Putamen (tissue), 1 donor: Measurements from ENCODE around the gene CRIP1.
A peak's percentile ranks its signal among the peaks of the same experiment; 100 is the strongest.

ENCODE experiments used
- DNase-seq: peaks from one replicate; pipeline ENCODE4 v3.0.0-alpha.2; 2016; ENCODE audit warnings: low spot score

Gene CRIP1

GRCh38 chr14:105505101-105505500, 18.4 kb downstream of the CRIP1 start:
- DNase-seq: no peak

GRCh38 chr14:105507247-105507646, 20.6 kb downstream of the CRIP1 start:
- no peak for DNase-seq

DNA sequence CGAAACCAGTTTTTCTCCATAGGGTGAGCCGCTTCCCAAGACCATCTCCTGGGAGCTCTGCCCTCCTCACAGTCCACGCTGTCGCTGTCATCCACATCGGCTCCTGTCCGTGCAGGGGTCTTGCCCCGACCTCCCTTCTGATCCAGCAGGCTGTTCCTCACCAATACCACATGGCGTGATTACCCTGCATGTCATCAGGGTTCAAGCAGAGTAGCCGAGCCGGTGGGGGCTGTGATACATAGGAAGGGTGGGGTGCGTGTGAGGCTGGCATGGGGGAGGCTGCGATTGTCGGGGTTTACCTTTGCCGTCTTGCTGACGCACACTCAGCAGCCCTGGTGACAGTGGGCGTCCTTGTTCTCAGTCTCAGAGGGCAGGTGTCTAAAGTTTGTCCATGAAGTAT, 21.4 kb downstream of the CRIP1 start:
- no peak for DNase-seq

GRCh38 chr14:105508601-105509000, 21.9 kb downstream of the CRIP1 start:
- no peak for DNase-seq

- DNase-seq: no peak
Measured at GRCh38 chr14:105517096-105517495, 30.4 kb downstream of the CRIP1 start.

DNA sequence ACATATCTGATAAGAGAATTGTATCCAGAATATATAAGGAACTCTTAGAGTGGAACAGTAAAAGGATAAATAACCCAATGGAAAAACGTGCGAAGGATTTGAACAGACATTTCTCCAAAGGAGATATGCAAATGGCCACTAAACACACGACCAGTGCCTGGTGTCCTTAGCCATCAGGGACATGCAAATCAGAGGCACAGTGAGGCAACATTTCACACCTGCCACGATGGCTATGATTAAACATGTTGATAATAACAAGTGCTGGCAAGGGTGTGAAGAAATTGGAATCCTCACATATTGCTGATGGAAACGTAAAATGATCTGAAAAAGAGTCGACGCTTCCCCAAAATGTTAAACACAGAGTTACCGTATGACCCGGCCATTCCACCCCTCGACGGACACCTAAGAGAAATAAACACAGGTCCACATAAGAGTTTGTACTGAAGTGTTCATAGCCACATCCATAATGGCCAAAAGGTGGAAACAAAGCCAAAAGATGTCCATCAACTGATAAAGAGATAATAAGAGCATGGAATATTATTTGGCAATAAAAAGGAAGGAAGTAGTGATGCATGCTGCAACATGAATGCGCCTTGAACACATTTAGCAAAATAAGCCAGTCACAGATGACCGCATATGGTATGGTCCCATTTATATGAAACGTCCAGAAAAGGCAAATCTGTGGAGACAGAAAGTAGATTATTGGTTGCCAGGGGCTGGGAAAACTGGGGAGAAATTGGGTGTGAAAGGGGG, 33.4 kb downstream of the CRIP1 start:
- no peak for DNase-seq

GRCh38 chr14:105525326-105525725, 38.6 kb downstream of the CRIP1 start:
- no peak for DNase-seq

- no peak for DNase-seq
Measured at GRCh38 chr14:105525861-105526775, 39.4 kb downstream of the CRIP1 start, which contains the start of gene TMEM121. TMEM121 (plus strand) TSS chr14:105526583; CDS start chr14:105528835, 2,252 bp downstream.

DNA sequence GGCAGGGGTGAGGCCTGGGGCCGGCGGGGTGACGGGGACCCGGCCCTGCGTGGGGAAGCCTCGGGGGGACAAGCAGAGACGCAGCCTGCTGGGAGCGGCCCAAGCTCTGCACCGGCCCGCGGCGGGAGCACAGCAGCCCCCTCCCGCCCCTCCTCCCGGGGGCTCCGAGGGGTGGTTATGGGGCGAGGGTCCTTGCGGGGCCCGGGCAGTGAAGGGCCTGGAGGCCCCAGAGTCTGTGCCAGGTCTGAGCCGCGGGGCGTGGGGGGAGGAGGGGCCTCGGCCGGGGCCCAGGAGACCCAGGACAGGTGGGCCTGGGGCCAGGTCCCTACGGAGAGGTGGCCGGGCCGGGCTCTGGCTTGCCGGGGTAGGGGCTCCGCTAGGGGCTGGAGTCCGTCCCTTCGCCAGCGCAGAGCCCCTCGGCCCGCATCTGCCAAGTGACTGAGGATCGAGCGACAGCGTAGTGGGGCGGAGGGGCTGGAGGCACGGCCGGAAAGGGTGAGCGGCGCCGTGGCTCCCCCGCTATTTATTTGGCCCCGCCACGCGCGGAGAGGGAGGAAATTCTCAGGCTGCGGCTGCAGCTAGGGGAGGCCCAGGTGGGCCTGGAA, 40.2 kb downstream of the CRIP1 start:
- DNase-seq: no peak

DNA sequence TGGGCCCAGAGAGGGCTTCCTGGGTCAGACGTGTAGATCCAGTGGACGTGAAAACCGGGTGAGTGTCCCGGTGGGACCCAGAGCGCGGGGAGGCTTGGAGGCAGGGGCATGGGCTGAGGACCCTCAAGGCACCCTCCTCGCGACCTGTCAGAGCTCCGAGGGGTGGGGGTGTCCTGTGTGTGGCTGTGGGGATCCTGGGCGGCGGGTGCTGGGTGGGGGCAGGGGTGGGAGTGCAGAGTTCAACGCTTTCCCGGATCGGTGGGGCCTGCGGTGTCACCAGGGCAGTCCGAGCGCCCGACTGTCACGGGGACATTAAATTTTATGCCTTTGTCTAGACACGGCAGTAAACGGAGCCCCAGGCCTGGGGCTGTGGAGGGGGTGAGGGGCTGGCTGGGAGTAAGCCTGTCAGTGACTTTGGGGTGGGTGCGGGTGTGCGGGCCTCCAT, 40.7 kb downstream of the CRIP1 start:
- DNase-seq: no peak

DNA sequence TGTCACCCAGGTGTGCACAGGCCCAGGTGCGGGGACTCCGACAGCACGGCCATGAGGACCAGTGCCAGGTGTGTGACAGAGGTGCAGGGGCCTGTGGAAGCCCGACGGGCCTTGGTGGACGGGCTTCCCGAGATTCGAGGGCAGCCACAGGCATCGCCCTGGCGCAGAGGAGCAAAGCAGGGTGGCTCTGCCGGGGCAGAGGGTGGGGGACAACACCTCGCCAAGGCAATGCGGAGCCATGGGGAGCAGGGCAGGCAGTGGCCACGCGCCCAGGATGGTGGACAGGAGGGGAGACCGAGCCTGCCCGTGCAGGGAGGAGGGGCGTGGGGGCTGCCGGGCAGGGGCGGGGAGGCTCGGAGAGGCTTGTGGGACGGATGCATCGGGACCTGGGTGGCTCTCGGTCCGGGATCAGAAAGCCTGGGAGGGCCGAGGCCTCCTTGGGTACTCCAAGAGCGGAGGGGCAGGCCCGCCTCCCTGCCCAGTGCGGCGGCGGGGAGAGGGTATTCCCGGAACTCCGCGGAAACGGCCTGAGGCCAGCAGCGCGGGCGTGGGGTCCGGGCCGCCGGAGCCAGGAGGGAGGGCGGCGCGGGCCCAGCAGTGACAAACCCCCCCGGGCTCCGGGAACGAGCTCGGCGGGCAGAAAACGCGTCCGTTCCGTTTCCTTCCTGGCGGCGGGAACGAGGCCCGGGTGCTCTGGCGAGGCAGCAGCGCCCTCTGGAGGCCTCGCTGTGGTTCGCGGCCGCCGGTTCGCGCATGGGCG, 41.3 kb downstream of the CRIP1 start:
- peak; percentile 80 for DNase-seq

DNA sequence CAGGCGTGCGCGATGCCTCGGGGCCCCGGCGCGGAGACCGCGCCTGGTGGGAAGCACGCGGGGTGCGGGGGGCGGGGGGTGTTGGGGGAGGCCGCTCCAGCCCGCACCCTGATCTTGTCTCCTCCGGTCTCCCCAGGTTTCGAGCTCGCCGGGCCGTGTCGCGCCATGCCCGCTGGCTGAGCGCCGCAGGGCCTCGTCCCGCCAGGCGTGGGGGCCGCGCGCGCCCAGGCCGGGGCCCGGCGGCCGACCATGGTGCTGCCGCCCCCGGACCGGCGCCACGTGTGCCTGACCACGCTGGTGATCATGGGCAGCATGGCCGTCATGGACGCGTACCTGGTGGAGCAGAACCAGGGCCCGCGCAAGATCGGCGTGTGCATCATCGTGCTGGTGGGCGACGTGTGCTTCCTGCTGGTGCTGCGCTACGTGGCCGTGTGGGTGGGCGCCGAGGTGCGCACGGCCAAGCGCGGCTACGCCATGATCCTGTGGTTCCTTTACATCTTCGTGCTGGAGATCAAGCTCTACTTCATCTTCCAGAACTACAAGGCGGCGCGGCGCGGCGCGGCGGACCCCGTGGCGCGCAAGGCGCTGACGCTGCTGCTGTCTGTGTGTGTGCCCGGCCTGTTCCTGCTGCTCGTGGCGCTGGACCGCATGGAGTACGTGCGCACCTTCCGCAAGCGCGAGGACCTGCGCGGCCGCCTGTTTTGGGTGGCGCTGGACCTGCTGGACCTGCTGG, 42.1 kb downstream of the CRIP1 start:
- no peak for DNase-seq

GRCh38 chr14:105529319-105529568, 42.6 kb downstream of the CRIP1 start:
- DNase-seq: no peak

DNA sequence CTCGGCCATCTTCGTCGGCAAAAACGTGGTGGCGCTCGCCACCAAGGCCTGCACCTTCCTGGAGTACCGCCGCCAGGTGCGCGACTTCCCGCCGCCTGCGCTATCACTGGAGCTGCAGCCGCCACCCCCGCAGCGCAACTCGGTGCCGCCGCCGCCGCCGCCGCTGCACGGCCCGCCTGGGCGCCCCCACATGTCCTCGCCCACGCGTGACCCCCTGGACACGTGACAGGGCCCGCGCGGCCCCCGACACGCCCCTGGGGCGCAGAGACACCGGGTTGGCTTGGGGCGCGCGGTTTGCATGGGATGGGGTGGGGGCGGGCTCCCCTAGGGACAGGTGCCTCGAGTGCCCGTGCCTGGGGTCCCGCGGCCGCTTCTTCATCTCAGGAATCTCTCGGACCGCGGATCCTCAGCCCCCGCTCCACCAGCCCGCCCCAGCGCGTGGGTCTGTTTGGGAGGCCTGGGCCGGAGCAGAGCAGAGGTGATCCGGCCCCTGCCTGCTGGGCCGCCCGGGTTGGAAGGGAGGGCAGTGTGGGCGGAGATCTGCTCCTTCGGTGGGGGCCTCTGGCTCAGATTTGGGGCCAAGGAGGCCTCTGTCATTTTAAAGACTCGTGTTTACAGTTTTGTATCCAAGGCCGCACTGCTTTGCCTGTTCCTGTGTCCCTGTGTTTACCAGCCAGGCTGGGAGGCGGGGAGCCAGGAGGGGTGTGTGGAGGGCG, 43.0 kb downstream of the CRIP1 start:
- DNase-seq: no peak

- no peak for DNase-seq
Measured at GRCh38 chr14:105530285-105531087, 43.8 kb downstream of the CRIP1 start.

GRCh38 chr14:105531088-105531893, 44.6 kb downstream of the CRIP1 start:
- DNase-seq: no peak

GRCh38 chr14:105531894-105532623, 45.4 kb downstream of the CRIP1 start:
- no peak for DNase-seq

- DNase-seq: no peak
Measured at GRCh38 chr14:105532735-105533141, 46.1 kb downstream of the CRIP1 start.
